K562 (cell line): ENCODE measurements around the gene C6orf163. TPM values are rescaled to one million over a fixed set of nuclear protein-coding genes. Genes with fewer than 3 reads are reported as not detected.

Experiments
- CEBPB ChIP-seq: fragments of 450-650 bp; IDR thresholded peaks from 2 replicates; pipeline ENCODE4 v1.6.1; 2016; ENCODE audit warnings: missing genetic modification characterization, missing compliant biosample characterization
- CTBP1 ChIP-seq: fragments of 450-650 bp; IDR thresholded peaks from 2 replicates; pipeline ENCODE4 v1.6.1; 2016; ENCODE audit warnings: borderline replicate concordance
- IRF9 ChIP-seq: fragments of 450-650 bp; IDR thresholded peaks from 2 replicates; pipeline ENCODE4 v1.6.1; 2016; ENCODE audit warnings: missing biosample characterization, missing genetic modification characterization
- MXD1 ChIP-seq: fragments of 250-450 bp; sonication (Bioruptor Pico); IDR thresholded peaks from 2 replicates; pipeline ENCODE4 v1.8.0; 2021; ENCODE audit warnings: borderline replicate concordance, mild to moderate bottlenecking, moderate library complexity; ENCODE audit not compliant: poor library complexity, severe bottlenecking
- NR2C2 ChIP-seq, 2 experiments: fragments of 200-800 bp in 1 of 2; sonication (Bioruptor generic) in 1 of 2; sonication (generic) in 1 of 2; formaldehyde crosslinking in 1 of 2; IDR thresholded peaks; 2 replicates each; pipeline versions ENCODE4 v1.6.1 to v1.8.0; 2016 to 2022; ENCODE audit warnings: mild to moderate bottlenecking in 1 of 2, missing compliant biosample characterization in 1 of 2, missing genetic modification characterization in 1 of 2, missing genetic modification reagents in 1 of 2
- SIN3A ChIP-seq, 2 experiments: fragments of 150-350 bp in 1 of 2; IDR thresholded peaks; 2 replicates each; pipeline ENCODE4 v1.6.1; 2011 to 2016; ENCODE audit warnings: borderline replicate concordance in 2 of 2, low read depth in 2 of 2, low read length in 2 of 2, mild to moderate bottlenecking in 2 of 2, moderate library complexity in 2 of 2; ENCODE audit not compliant: control insufficient read depth in 1 of 2
- SNRNP70 ChIP-seq: fragments of 200-400 bp; formaldehyde crosslinking; optimal IDR thresholded peaks from 2 replicates; pipeline ENCODE3; 2017; ENCODE audit warnings: low read depth, low read length
- SOX6 ChIP-seq: fragments of 450-650 bp; IDR thresholded peaks from 2 replicates; pipeline ENCODE4 v1.6.1; 2014; ENCODE audit warnings: mild to moderate bottlenecking
- TARDBP ChIP-seq: fragments of 450-650 bp; IDR thresholded peaks from 2 replicates; pipeline ENCODE4 v1.6.1; 2016
- THRB ChIP-seq: fragments of 450-650 bp; formaldehyde crosslinking; conservative IDR thresholded peaks from 2 replicates; pipeline ENCODE4 v1.4.0; 2022; ENCODE audit warnings: mild to moderate bottlenecking, missing genetic modification characterization
- TRIM25 ChIP-seq: fragments of 450-650 bp; IDR thresholded peaks from 2 replicates; pipeline ENCODE4 v1.7.0; 2016; ENCODE audit warnings: borderline replicate concordance
- ZBTB5 ChIP-seq: fragments of 450-650 bp; IDR thresholded peaks from 2 replicates; pipeline ENCODE4 v1.6.1; 2017; ENCODE audit warnings: antibody characterized with exemption
- ZMIZ1 ChIP-seq, 2 experiments: fragments of 150-350 bp in 1 of 2; IDR thresholded peaks; 2 replicates each; pipeline ENCODE4 v1.6.1; 2012 to 2016; ENCODE audit warnings: low read depth in 2 of 2, low read length in 2 of 2, mild to moderate bottlenecking in 1 of 2, moderate library complexity in 1 of 2
- polyA plus RNA-seq, 8 experiments: library from polyadenylated mRNA; depleted of rRNA in 4 of 8; stranded (reverse) in 5 of 8; unstranded in 3 of 8; fragments of >200 nt; fragmentation: Nextera tagmentation in 2 of 8; fragmentation: Illumina TruSeq in 1 of 8; extraction: Ambion mirVana in 2 of 8; extraction: Trizol in 1 of 8; gene quantifications; 2 replicates each; pipeline versions ENCODE4 v1.2.1 to v1.2.3, GENCODE V29; 2011 to 2014; ENCODE audit warnings: inconsistent platforms in 1 of 8, missing spikeins in 1 of 8
- total RNA-seq, 7 experiments: library from RNA; depleted of rRNA in 6 of 7; stranded (reverse); fragments of >200 nt in 6 of 7; fragmentation: Illumina TruSeq in 2 of 7; extraction: Trizol in 2 of 7; gene quantifications; 2 replicates each; pipeline versions ENCODE4 v1.2.1 to v1.2.3, GENCODE V29; 2011 to 2021; ENCODE audit warnings: low replicate concordance in 1 of 7

C6orf163 gene
- total and polyA plus RNA-seq, 9 of the 15 experiments (the other 6 are each of a cell fraction or from before 2014, with no cell fraction given) = 0.67 to 4.7 (median 1.5) TPM

- no peak for TF ChIP-seq IRF9
- peak; percentile 39 for TF ChIP-seq CTBP1
- peak; percentile 62 to 63; a peak in 2 of 4 replicates for TF ChIP-seq SIN3A (IDR thresholded peaks at IDR 0.05; ENCODE audit: borderline replicate concordance in 2 of 2, control insufficient read depth in 1 of 2, low read depth in 2 of 2, low read length in 2 of 2)
- no peak for TF ChIP-seq CEBPB
- no peak for TF ChIP-seq ZBTB5
- no peak for TF ChIP-seq THRB (CRISPR knock-in tag)
- no peak for TF ChIP-seq NR2C2 (CRISPR knock-in tag; IDR thresholded peaks at IDR 0.05)
- TF ChIP-seq NR2C2 (tag; IDR thresholded peaks at IDR 0.05) = peak; percentile 54; the same call in 1 of the 2 replicates
- TF ChIP-seq SNRNP70 = no peak
- TF ChIP-seq SOX6 = no peak
- no peak for TF ChIP-seq MXD1 (CRISPR knock-in tag)
- no peak; a peak in 1 of 4 replicates for TF ChIP-seq ZMIZ1 (IDR thresholded peaks at IDR 0.05; ENCODE audit: low read depth in 2 of 2, low read length in 2 of 2)
- TF ChIP-seq TARDBP = no peak
- no peak for TF ChIP-seq TRIM25
Observed at GRCh38 chr6:87407901-87408720, 63.5 kb downstream of the C6orf163 start, which contains the start of gene CFAP206 (continued).
